Measurements from ENCODE around the gene CD7.

CD7 gene

GRCh38 chr17:82346342-82347300, 29.2 kb upstream of the CD7 start:
- no peak for DNase-seq

- DNase-seq, result no peak
Observed at GRCh38 chr17:82345151-82345976, 28.0 kb upstream of the CD7 start.

GRCh38 chr17:82344175-82344907, 26.9 kb upstream of the CD7 start:
- DNase-seq, result no peak

DNA sequence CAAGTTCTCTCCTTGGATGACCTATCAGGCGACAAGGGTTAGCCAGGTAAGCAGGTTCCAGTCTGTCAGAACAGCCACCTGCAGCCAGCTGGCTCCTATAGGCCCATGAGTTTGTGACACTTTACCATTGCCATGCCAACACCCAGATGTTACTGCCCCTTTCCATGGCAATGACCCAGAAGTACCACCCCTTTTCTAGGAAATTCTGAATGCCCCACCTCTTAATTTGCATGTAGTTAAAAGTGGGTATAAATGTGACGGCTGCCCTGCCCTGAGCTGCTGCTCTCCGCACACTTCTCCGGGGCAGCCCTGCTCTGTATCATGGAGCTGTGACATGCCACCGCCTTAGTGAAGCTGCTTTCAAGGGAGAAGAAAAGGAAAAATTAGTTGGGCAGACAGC, 26.2 kb upstream of the CD7 start:
- DNase-seq, result no peak

DNA sequence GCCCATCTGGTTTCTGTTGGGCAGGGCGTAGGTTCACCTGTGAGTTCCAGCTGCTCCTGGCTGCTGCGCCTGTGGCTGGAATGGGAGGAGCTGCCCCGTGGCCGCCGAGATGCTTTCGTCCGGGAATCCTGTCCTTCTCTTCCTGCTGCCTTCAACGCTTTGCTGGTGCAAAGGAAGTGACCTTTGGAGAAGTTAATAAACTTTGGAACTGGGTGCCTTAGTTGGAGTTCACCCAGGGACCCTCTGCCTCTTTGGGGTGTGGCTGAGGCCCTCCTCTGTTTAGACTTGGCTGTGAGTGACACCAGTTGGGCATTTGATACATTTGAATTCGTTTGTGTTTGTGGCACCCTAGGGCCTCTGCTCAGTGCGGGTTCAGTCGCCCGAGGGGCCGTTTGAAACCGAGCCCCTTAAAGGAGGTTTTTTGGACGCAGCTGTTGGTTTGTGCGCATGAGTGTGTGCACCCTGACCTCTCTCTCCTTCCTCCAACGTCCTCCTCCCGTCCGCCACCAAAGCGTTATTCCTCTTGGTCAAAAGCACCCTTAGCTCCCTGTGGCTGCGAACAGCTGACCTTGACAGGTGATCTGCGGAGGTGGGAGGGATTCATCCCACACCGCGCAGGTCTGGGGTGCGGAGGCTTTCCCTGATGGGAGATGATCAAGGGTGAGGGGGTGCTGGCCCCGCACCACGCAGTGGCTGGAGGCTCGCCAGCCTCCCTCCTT, 25.1 kb upstream of the CD7 start:
- DNase-seq, result no peak

DNA sequence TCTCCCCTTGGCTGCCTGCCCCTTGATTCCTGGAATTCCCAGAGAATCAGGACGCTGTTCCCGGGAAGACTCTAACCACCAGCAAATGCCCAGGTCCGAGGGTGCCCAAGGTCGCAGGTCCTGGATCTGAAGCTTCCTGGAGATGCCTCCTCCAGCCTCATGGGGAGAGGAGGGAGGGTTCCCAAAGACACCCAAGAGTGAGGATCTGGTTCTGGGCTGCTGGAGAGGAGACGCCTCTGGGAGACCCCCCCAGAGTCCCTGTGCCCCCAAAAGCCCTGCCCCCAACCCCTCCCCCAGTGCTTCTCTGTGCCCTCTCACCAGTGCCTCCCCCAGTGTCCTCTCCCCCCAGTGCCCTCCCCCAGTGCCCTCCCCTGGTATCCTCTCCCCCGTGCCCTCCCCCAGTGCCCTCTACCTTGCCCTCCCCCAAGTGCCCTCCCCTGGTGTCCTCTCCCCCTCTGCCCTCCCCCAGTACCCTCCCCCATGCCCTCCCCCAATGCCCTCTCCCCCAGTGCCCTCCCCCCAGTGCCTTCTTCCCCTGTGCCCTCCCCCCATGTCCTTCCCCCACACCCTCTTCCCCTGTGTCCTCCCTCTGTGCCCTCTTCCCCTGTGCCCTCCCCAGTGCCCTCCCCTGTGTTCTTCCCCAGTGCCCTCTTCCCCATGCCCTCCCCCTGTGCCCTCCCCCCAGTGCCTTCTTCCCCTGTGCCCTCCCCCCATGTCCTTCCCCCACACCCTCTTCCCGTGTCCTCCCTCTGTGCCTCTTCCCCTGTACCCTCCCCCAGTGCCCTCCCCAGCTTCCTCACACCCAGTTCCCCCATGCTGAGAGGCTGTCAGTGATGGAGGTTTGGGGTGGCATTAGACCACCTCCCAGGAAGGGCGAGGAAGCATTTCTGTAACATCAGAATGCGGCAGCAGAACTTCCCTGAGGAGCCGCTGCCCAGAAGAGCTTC, 22.5 kb upstream of the CD7 start:
- DNase-seq, result no peak

- no peak for DNase-seq
Observed at GRCh38 chr17:82338858-82339633, 21.6 kb upstream of the CD7 start.

- no peak for DNase-seq
Observed at GRCh38 chr17:82334622-82335394, 17.4 kb upstream of the CD7 start.

- no peak for DNase-seq
Observed at GRCh38 chr17:82334204-82334621, 16.8 kb upstream of the CD7 start.

- DNase-seq, result peak in 1 of 2 donors; percentile 43
Observed at GRCh38 chr17:82333279-82334171, 16.1 kb upstream of the CD7 start, which contains the start of gene SECTM1. Gene SECTM1, minus strand, starts transcription at chr17:82333766. Its CDS starts 6,526 bp downstream, at chr17:82327240.

DNA sequence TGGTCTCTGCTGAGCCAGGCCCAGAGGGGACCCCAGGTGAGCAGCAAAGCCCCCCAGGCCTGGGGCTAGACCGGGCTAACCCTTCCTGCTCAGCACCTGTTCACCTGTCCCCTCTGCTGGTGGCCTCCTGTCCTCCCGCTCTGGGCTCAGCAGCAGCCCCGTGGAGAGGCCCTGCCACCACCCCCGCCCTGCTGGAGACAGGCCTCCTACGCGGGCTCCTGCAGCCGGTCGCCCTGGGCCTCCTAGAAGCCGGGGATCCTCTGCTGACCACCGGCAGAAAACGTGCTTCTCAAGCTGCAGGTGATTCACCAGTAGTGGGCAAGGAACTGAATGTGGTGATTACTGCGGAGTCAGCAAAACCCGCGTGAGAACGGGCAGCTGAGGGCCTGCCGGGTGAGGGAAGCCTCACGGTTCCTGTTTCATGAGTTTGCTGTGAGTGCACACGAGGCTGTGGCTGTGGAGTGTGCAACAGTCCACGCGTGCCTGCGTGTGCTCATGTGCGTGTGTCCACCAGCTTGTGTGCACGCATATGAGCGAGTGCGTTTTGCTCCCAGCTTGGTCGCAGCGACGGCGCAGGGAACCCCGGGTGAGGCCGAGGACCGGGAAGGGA, 15.4 kb upstream of the CD7 start:
- DNase-seq, result no peak

DNA sequence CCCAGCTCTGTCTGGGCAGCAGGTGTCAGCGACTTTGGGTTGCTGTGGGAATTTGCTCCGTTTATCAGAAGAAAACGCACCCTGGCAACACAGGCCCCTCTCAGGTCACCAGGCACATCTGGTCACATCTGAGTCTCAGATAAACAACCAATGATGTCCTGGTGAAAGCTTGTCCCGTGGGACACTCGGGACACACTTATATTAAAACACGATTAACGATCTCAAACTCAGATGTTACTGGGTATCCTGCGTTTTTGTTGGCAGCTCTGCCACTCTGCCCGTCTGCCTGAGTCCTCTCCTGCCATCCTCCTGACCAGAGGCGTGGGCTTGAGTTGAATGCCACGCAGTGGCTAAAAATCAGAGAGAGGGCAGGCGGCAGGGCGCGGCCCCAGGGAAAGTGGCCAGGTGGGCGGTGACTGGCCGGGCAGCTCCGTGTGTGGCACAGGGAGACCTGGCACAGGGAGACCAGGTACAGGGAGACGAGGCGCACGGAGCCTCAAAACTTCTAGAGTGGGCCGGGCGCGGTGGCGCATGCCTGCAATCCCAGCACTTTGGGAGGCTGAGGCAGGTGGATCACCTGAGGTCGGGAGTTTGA, 14.0 kb upstream of the CD7 start:
- no peak for DNase-seq

- no peak for DNase-seq
Observed at GRCh38 chr17:82330322-82331239, 13.2 kb upstream of the CD7 start.

DNA sequence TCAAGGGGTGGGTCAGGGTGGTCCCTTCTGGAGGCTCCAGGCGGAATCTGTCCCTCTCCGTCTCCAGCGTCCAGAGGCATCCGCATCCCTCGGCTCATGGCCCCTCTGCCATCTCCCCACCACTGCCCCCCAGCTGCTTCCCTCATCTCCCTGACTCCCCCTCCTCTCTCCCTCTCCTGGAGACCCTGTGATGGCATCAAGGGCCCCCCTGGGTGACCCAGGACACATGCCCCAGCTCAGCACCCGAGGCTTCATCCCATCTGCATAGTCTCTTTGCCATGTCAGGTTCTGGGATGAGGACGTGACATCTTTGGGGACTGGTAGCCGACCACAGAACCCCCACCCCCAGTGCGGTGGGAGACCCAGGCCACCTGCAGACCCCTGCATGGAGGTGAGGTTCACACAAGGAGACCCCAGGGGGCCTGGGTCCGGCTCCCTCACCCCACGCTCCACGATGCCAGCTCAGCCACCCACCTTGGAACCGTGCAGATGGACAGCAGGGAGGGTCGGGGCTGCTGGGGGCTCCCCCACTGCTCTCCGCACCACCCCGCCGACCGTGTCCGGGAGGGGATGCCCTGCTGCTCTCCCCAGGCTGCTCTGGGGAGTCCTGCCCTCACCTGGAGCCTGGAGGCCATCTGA, 12.4 kb upstream of the CD7 start:
- DNase-seq, result no peak

DNA sequence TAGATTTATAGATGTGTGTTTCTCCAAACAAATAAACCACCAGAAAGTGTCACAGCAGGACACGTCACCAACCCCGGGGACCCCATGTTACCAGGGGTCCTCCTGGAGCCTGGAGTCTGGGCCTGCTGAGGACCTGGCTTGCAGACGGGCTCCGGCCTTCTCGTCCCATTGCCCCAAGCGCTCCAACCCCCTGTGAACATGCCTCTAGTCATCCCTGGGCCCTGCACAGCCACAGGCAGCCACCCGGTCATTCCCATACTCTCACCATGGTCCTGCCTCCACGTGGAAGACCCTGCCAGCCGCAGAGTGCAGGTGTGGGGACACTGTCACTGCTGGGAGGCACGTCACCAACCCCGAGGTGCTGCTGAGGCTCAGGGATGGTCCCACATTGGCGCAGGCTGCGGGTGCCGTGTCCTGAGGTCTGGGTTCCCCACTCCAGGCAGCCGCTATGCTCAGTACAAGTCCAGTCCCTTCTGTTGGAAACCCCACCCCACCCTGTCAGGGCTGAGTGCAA, 11.6 kb upstream of the CD7 start:
- DNase-seq, result no peak

Measured in stimulated activated CD4-positive, alpha-beta T cell treated with anti-CD3 and anti-CD28 coated beads, Interleukin-2, amount 100 ng/mL, for 24 hours (primary cell).